Activated CD4-positive, alpha-beta T cell treated with anti-CD3 and anti-CD28 coated beads for 48 hours (primary cell): ENCODE measurements around the gene TAF13.

Experiments used
- DNase-seq: peaks from one replicate; pipeline ENCODE4 v3.0.0-alpha.2; 2020

TAF13 gene, protein sequence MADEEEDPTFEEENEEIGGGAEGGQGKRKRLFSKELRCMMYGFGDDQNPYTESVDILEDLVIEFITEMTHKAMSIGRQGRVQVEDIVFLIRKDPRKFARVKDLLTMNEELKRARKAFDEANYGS

GRCh38 chr1:109075531-109076490 is at the start of gene TAF13:
TAF13 (minus strand) TSS chr1:109076003; CDS start chr1:109075947, 56 bp downstream.
- DNase-seq = peak; percentile 91

DNA sequence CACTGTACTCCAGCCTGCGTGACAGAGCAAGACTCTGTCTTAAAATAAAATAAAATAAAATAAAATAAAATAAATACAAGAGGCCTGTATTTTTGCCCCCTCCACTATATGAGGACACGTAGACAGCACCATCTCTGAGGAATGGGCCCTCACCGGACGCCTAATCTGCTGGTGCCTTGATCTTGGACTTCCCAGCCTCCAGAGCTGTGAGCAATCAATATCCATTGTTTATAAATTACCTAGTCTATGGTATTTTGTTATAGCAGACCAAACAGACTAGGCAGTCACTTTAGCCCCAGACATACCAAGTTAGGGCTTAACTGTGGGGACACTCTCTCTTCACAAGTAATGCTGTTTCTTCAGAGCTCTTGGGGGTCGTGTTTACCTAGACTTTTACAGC is 44.6 kb upstream of the TAF13 start:
- no peak for DNase-seq

- no peak for DNase-seq
Measured at GRCh38 chr1:109118089-109118488, 42.3 kb upstream of the TAF13 start.

- no peak for DNase-seq
Measured at GRCh38 chr1:109116286-109116685, 40.5 kb upstream of the TAF13 start.

GRCh38 chr1:109115685-109116084 is 39.9 kb upstream of the TAF13 start:
- peak; percentile 24 for DNase-seq

DNA sequence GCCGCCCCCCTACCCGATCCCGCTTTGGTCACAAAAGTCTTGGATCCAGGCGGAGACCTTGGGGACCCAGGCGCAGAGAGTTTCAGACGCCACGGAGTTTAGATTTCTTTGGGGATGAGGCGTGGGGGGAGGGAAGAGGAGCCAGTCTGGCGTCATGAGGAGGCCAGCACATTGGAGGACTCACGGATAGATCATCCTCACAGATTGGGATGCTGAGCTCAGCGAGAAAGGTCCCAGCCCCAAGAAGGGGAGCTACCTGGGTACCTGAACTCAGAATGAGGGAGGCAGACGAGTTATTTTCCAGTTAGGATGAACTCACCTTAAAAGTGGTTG is 38.5 kb upstream of the TAF13 start:
- DNase-seq = no peak

DNA sequence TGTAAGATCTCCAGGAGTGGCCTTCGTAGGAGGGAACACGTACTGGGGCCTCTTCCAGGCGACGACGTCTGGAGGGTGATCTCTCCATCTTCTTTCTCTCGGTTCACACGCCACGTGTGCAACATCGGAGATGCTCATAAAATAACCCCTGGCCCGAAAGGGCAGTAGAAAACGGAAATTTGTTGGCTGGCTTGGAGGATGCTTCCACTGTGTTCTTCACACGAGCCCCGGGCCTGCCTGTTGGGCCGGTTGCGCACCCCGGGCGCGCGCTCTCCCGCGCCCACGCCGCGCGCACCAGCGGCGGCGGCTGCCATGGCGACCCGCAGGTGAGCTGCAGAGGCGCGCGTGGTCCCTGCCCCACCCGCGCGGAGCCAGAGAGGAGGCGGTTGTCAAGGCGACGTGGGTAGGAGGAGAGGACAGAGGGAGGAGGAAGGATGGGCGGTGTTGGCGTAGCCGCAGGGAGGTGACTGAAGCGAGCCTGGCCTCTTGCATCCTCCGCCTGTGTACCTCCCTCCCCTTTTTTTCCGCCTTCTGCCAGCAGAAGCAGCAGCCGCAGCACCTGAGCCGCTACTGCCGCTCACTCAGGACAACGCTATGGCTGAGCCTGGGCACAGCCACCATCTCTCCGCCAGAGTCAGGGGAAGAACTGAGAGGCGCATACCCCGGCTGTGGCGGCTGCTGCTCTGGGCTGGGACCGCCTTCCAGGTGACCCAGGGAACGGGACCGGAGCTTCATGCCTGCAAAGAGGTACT is 38.0 kb upstream of the TAF13 start, which contains the start of gene ELAPOR1:
ELAPOR1 (plus strand) TSS at position 526 of the 752 bp plus-strand sequence; CDS start at position 595, 69 bp downstream.
- DNase-seq = peak; percentile 78

GRCh38 chr1:109112652-109113285 is 37.0 kb upstream of the TAF13 start:
- peak; percentile 94 for DNase-seq

DNA sequence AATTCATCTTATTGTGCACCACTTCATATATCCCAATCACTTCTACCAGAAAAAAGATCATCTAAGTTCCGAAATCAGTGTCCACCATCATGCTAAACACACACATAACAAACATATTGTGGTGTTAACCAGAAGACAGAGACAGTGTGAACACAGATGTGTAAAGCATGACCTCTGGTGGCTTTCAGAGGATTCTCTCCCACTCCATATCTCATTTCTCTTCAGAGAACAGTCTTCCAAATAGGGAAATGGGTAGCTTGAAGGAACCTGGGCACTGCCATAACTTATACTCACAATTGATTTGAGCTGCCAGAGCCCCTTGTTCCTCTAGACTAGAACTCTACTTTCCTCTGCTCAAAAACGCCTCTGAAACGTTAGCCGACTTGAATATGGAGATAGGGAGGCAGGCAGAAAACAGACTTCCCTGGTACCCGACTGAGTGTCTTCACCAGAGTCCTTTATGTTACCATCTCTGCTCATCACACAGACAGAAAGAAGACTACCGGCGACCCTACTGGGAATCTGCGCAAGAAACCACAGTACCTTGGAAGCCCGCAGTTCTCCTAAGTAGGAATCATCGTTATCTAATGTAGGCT is 36.4 kb upstream of the TAF13 start:
- DNase-seq = no peak

DNA sequence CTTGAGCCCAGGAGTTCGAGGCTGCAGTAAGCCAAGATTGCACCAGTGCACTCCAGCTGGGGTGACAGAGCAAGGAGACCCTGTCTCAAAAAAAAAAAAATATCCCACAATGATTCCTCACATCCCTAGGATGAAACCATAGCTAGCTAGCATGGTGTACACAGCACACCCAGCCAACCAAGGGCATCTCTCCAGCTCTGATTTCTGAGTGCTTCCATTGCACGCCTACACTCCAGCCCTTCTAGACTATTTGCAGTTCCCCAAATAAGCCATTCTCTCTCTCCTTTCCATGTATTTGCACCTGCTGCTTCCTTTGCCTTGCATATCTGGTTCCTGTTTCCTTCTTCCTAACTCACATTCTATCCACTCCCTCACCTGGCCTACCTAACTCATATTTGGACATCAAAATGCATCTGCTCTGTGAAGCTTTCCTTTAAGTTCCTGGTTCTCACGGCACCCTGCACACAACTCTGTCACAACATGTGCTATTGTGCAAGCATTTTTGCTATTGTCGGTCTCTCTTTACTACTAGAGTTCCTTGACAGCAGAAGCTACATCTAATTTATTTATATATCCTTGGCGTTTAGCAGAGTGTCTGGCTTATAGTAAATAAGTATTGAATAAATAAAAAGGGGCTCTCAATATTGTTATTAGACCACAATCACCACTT is 35.7 kb upstream of the TAF13 start:
- no peak for DNase-seq

DNA sequence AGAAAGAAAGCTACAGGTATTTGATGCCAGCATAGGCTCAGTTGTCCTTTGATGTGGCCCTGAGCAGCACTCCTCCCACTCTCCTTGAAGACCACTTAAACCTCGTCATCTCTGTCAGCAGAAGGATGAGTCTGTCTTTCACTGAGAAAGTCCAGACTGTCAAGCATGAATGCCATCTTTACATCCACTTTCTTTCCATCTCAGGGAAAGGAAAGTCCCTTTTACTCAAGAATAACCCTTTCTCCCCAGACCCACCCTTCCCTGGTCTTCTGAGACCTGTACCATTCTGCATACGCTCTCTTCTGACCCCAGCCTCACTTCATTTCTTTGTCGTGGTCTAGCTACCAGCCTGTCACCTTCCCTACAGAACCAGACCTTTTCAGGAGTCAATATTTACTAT is 34.1 kb upstream of the TAF13 start:
- DNase-seq = no peak

DNA sequence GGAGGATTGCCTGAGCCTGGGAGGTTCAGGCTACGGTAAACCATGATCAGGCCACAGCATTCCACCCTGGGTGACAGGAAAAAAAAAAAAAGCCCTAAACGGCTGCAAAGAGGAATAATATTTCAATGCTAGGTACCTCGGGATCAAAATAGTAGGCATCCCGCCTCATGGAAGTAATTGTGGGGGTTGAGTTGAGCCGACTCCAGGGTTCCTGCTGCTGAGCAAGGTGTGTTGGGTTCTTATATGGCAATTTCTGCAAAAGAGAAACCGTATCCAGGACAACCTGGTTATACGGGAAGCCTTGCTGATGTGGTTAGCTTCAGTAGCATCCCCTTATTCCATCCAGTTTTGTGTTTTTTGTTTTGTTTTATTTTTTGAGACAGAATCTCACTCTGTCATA is 32.0 kb upstream of the TAF13 start:
- DNase-seq = no peak

DNA sequence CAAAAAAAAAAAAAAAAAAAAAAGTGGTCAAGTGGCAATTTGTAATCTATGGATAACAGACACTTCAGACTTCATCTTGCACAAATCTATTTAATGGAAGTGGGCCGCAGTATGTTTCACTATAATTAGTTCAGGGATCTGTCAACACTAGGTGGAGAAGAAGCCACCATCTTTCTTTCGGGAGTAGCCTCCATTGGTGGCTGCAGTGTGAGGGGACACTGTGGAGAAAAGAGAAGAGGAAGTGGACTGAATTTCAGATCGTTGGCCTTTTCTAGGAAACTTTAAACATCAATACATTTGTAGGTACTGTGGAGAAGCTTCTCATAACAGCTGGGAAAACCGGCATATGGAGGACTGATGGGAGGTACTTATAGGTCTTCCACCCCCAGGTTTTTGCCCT is 30.1 kb upstream of the TAF13 start:
- DNase-seq = no peak

GRCh38 chr1:109104364-109105151 is 28.8 kb upstream of the TAF13 start:
- DNase-seq = no peak

DNA sequence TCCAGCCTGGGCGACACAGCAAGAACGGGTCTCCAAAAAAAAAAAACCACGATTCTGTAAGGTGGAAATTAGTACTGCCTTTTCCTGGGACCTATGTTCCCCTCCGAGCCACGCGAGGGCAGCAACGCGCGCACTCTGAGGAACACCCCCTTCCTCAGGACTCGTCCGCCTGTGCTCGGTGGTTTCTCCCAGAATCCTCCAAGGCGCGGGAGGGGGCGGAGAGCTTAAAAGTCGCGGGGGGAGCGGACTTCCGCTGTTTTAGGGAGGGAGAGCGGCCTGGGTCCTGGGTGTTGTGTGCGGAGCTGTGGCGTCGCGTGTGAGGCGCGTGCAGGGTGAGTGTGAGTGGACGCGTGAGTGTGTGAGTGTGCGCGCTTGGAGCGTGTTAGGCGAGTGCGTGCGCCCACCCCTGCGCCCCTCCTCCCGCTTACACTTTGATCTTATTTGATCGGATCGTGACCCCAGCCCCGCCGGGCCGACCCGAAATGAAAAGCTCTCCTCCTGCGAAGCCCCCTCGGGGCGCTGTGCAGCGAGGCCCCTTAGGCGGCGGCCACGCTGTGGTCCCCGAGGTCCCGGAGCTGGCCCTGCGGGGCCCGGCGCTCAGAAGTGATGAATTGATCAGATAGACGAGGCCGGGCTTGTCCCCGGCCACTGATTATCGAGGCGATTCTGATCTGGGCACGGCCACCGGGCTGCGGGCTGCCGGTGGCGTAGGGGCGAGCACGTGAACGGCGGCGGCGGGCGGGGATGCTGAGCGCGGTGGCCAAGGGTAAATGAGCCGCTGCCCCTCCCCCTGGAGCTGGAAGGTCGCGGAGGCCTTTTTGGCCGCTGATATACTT is 24.4 kb upstream of the TAF13 start:
- DNase-seq = peak; percentile 98

GRCh38 chr1:109096120-109096519 is 20.3 kb upstream of the TAF13 start:
- no peak for DNase-seq

GRCh38 chr1:109095631-109096030 is 19.8 kb upstream of the TAF13 start:
- no peak for DNase-seq

GRCh38 chr1:109094871-109095270 is 19.1 kb upstream of the TAF13 start:
- no peak for DNase-seq

DNA sequence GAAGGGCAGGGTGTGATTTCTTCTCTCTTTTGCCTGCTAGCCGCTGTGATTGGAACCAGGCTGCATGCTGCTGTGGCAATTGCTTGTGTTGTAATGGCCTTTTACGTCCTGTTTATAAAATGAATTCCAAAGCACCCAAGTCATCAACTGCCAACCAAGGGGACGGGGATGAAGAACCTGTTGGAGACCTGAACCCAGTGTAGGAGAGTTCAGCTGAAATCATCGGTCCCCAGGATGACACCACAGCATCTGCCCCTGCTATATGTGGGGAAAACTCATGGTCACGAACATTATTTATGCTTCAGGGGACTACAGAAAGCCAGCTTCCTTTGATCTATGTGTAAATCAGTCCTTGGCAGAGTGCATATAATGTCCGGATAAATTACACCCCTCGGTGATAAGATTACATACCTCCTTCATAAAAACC is 18.6 kb upstream of the TAF13 start:
- no peak for DNase-seq

DNA sequence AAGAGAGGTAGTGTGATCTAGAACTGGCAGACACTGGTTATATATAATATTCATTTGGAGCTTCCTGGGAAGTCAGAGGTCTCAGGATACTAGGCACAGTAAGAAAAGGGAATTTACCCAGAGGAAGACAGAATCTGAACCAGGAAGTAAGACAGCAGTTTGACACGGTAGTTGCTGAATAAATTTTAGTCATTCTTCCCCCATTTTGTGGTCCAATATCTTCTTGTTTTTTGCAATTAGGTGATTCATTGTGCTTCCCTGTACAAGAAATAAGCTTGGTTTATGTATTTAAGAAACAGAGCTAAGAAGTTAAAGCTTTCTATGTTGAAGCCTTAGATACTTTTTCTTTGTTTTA is 16.0 kb upstream of the TAF13 start:
- DNase-seq = no peak
